Kidney (tissue), 14 donors: Measurements from ENCODE around the gene RPS27L. TPM values are rescaled to one million over a fixed set of nuclear protein-coding genes. Genes with fewer than 3 reads are reported as not detected.

Experiments used
- DNase-seq, 5 donors: peaks; one replicate each; pipeline ENCODE4 v3.0.0-alpha.2; 2013 to 2020
- FAIRE-seq: peaks from 2 replicates; lab custom pipeline; 2012; peaks lifted over from hg19 to GRCh38; lab: Jason Lieb, UNC
- H3K27ac ChIP-seq, 2 donors: one replicate each; pipeline ENCODE4 v1.7.0; 2013; ENCODE audit warnings: low read depth in 2 of 2, low read length in 2 of 2, inconsistent platforms in 1 of 2
- H3K27me3 ChIP-seq: one replicate; pipeline ENCODE4 v1.7.1; 2013; ENCODE audit warnings: low read length, inconsistent platforms; ENCODE audit not compliant: control insufficient read depth, insufficient read depth
- H3K36me3 ChIP-seq, 3 donors: one replicate each; pipeline versions ENCODE4 v1.7.0 to v1.7.1; 2013; ENCODE audit warnings: low read length in 3 of 3, control low read depth in 1 of 3, inconsistent platforms in 1 of 3; ENCODE audit not compliant: insufficient read depth in 3 of 3, control insufficient read depth in 2 of 3
- H3K4me1 ChIP-seq, 3 donors: one replicate each; pipeline versions ENCODE4 v1.7.0 to v1.7.1; 2013; ENCODE audit warnings: low read length in 3 of 3, inconsistent platforms in 1 of 3, low read depth in 1 of 3; ENCODE audit not compliant: control insufficient read depth in 2 of 3, insufficient read depth in 2 of 3
- H3K4me3 ChIP-seq, 3 donors: one replicate each; pipeline versions ENCODE4 v1.7.0 to v1.8.1; 2013; ENCODE audit warnings: low read length in 3 of 3, control low read depth in 1 of 3, inconsistent platforms in 1 of 3
- H3K9ac ChIP-seq, 3 donors: one replicate each; pipeline versions ENCODE4 v1.7.0 to v1.7.1; 2013; ENCODE audit warnings: low read length in 3 of 3, control low read depth in 1 of 3, inconsistent platforms in 1 of 3
- H3K9me3 ChIP-seq, 3 donors: one replicate each; pipeline versions ENCODE4 v1.7.0 to v1.7.1; 2013; ENCODE audit warnings: low read length in 3 of 3, control low read depth in 1 of 3, inconsistent platforms in 1 of 3; ENCODE audit not compliant: control insufficient read depth in 2 of 3, insufficient read depth in 1 of 3
- intact Hi-C: fragments of 100-400 bp; cut with DNase I; formaldehyde crosslinking; loops from one replicate; pipeline ENCODE4 v1.11.1; 2022
- polyA plus RNA-seq: library from polyadenylated mRNA; stranded (reverse); fragments of 350-450 nt; fragmentation: Illumina TruSeq; extraction: RNeasy Lipid Tissue Mini Kit (QIAGEN cat#74804); gene quantifications from one replicate; pipeline ENCODE4 v1.2.3, GENCODE V29; 2014; ENCODE audit warnings: low read depth, low replicate concordance; ENCODE audit not compliant: insufficient read depth
- total RNA-seq: library from RNA; stranded (reverse); fragmentation: NEBNext Ultra II Directional; extraction: Animal tissue kit (Norgen Biotek cat#: 25700); gene quantifications from one replicate; pipeline ENCODE4 v1.2.1, GENCODE V29; 2021
- TF ChIP-seq, protein P1 (sequence below): IDR thresholded peaks from 3 replicates; pipeline ENCODE4 v1.5.1; 2012; ENCODE audit warnings: mild to moderate bottlenecking, moderate library complexity, borderline replicate concordance; ENCODE audit not compliant: insufficient read depth; ENCODE audit errors: extremely low read depth
- donor health status: control.
- donor health status: control.
- donor health status: control.
- donor health status: control.
- donor health status: control.
- donor health status: DM: yes; HTN: yes; CAD: no.
- donor health status: Normal renal cell carcinoma (clear cell type).

The RPS27L gene
- total and polyA plus RNA-seq, 2 donors from 2014 or later = 120 to 372 TPM

DNA sequence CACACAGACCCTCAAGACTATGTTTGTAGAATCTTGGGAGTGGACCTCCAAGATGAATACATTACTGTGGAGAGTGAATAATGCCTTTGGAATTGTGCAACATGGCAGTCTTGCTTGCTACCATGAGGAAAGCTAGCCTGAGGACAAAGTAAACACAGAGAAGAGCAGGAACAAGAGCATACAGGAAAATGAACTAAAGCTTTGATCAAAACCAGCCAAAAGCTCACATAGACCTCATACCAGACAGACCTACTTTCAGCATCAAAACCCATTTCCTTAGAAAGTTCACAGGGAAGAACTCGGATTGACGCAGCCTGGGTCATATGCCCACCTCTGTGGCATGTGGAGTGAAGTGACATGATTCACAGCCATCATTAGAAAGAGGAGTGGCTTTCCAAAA lies 28.8 kb upstream of the RPS27L start:
- DNase-seq = no peak
- TF ChIP-seq, protein P1, sequence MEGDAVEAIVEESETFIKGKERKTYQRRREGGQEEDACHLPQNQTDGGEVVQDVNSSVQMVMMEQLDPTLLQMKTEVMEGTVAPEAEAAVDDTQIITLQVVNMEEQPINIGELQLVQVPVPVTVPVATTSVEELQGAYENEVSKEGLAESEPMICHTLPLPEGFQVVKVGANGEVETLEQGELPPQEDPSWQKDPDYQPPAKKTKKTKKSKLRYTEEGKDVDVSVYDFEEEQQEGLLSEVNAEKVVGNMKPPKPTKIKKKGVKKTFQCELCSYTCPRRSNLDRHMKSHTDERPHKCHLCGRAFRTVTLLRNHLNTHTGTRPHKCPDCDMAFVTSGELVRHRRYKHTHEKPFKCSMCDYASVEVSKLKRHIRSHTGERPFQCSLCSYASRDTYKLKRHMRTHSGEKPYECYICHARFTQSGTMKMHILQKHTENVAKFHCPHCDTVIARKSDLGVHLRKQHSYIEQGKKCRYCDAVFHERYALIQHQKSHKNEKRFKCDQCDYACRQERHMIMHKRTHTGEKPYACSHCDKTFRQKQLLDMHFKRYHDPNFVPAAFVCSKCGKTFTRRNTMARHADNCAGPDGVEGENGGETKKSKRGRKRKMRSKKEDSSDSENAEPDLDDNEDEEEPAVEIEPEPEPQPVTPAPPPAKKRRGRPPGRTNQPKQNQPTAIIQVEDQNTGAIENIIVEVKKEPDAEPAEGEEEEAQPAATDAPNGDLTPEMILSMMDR = no peak
- Histone ChIP-seq H3K4me1 (peaks cover 0 to 11% (median 4%) of the 10 kb centered on the region in 3 donors), H3K27ac (no peak overlapping the region), H3K36me3 (no peaks in the 10 kb centered on the region), H3K4me3 (no peak overlapping the region), H3K27me3 (no peaks in the 10 kb centered on the region), H3K9ac (no peak overlapping the region), H3K9me3 (no peaks in the 10 kb centered on the region)
- intact Hi-C loops = no loop called here
- FAIRE-seq = no peak

DNA sequence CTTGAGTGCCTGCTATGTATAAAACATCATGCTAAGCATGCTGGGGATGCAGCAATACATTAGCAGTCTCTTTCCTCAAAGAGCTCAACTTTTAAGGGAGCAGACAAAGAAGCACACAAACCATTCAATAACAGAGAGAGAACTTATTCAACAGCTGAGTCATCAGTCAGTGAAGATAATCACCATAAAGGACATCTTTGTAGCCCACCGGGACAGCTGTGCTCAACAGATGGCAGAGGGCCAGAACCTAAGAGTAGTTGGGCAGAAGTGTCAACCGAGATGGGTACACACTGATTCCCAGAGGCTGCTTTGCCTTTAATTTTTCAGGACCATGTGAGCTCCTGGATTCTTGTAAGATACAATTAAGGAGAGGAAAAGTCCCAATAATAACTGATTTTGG lies 27.9 kb upstream of the RPS27L start:
- Histone ChIP-seq H3K36me3 (no peaks in the 10 kb centered on the region), H3K9ac (no peak overlapping the region), H3K4me3 (no peak overlapping the region), H3K27ac (no peak overlapping the region), H3K27me3 (no peaks in the 10 kb centered on the region), H3K9me3 (no peaks in the 10 kb centered on the region), H3K4me1 (peaks cover 0 to 7% (median 0%) of the 10 kb centered on the region in 3 donors)
- TF ChIP-seq, protein P1 = no peak
- FAIRE-seq = no peak
- no peak for DNase-seq
- intact Hi-C loops = no loop called here

- Histone ChIP-seq H3K27ac (no peak overlapping the region), H3K36me3 (no peaks in the 10 kb centered on the region), H3K9ac (no peak overlapping the region), H3K9me3 (no peaks in the 10 kb centered on the region), H3K4me3 (no peak overlapping the region), H3K4me1 (no peaks in the 10 kb centered on the region), H3K27me3 (no peaks in the 10 kb centered on the region)
- TF ChIP-seq, protein P1 = no peak
- no peak for FAIRE-seq
- intact Hi-C loops = no loop called here
- DNase-seq = no peak
These were observed 24.4 kb upstream of the RPS27L start for GRCh38 chr15:63181648-63182047.

DNA sequence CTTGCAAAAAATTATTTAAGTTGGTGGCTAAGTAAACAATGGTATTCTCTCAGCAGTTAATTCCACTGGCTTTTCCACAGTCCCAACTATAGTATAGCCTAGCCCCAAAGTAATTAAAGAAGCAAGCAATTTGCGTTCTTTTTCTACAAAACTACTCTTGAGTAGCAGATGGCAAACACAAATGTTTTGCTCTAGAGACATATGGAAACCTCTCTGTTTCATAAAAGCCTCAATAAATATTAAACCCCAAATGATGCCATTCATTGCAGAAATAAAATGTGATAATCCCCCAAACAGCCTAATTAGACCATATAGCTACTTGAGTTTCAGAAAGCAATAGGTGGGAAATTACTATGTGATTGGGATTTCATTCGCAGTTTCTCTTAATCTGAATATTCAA lies 23.5 kb upstream of the RPS27L start:
- Histone ChIP-seq H3K27ac (no peak overlapping the region), H3K27me3 (no peaks in the 10 kb centered on the region), H3K9me3 (no peaks in the 10 kb centered on the region), H3K36me3 (no peaks in the 10 kb centered on the region), H3K4me1 (no peaks in the 10 kb centered on the region), H3K9ac (no peak overlapping the region), H3K4me3 (no peak overlapping the region)
- FAIRE-seq (no peak), DNase-seq (no peak)
- intact Hi-C loops = no loop called here
- TF ChIP-seq, protein P1 = no peak
